CD4-positive, alpha-beta T cell treated with Interleukin-17A for 4 hours (primary cell): ENCODE data around the gene UAP1L1.
A peak's percentile ranks its signal among the peaks of the same experiment; 100 is the strongest.

Experiments used
- DNase-seq: peaks from one replicate; pipeline ENCODE4 v3.0.0-alpha.2; 2020; ENCODE audit warnings: mixed read lengths

UAP1L1 gene

DNA sequence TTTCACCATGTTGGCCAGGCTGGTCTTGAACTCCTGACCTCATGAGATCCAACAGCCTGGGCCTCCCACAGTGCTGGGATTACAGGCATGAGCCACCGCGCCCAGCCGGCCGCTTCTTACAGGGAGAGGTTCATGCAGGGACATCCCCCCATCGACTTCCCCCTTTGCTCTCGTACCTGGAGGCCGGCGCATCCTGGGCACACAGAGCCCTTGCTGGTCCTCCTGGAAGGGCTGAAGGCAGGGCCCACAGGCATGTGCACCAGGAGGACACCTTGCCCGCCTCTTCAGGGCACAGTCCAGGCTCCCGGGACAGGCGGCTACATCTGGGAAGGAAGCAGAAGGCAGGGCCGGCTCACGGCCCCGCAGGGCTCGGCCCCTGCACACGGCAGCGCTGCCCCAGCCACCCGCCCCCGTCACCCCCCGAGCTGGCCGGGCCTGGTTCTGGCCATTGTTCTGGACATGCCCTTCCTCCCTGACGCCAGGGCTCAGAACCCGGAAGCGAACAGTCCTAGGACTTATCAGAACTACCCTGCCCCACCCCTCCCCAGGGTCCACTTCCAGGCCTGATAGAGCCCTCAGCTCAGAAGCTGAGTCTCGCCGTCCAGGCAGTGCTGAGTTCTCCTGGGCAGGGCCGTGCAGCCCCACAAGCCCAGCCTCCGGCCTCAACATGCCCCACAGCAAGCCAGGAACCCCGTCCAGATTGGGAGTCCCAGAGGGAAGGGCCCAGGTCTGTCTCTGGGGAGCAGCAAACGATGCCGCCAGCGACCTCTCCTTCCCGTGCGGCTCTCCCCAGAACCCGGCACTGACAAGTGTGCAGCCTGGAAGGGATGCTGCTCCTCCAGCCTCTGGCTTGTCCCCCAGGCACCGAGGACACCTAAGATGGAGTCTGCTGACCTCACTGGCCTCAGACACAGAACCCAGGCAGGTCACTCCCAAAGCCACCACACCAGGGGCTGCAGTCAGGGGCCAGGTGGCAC lies 34.3 kb upstream of the UAP1L1 start:
- no peak for DNase-seq

DNA sequence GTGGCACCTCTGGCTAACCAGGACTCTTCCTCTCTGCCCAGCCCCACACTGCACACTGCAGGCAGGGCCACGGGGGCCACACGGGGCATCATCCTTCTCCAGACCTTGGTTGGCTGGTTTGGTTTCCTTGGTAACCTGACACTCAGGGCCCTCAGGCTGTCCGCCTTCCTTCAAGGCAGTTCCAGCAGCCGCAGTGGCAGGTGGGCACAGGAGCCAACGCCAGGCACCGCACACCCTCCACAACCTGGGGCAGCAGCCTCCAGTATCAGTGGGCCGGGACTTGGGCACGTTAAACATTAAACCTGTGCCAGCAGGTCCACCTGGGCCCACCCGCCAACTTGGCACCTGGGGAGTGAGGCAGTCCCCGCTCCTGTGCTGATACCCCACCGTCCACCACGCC lies 33.3 kb upstream of the UAP1L1 start:
- DNase-seq: no peak

- DNase-seq: no peak
Observed at GRCh38 chr9:137044502-137045177, 32.7 kb upstream of the UAP1L1 start.

DNA sequence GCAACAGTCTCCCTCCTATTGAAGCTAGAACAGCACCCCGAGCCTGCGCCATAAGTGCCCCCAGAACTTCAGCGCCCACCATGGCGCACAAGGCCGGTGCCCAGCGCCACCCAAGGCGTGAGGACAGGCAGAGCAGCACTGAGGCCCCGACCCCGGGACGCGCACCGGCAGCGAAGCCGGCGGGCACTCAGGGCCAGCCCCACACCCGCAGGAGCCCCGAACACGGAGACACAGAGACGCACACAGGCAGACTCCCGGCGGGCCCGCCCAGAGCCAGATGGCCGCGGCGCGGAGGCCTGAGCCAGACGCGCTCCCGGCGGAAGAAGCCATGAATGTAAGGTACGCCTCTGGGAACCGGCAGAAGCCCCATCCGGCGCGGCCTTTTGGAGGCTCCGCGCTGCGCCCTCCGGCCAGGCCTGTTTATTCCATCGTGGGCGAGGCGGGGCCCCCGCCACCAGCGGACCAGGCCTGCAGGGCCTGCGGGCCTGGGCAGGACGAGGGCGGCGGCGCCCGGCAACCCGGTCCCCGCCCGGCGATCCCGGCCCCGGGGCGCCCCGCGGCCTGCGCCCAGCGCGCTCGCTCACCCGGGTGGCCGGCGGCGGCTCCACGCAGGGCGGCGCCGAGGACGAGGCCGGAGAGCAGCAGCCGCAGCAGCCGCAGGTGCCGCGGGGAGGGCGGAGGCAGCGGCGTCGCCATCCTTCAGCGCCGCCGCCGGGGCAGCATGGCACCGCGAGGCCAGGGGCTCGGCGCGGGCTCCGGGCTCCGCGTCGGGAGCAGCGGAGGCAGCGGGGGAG lies 31.8 kb upstream of the UAP1L1 start:
- peak; percentile 22 for DNase-seq

- DNase-seq: peak; percentile 85
Observed at GRCh38 chr9:137046088-137046787, 31.1 kb upstream of the UAP1L1 start, which contains the start of gene NPDC1. Gene NPDC1 (minus strand): TSS chr9:137046177. CDS start chr9:137045989, 188 bp downstream.

- DNase-seq: no peak
Observed at GRCh38 chr9:137048655-137049543, 28.4 kb upstream of the UAP1L1 start.

- DNase-seq: peak; percentile 71
Observed at GRCh38 chr9:137049544-137050449, 27.5 kb upstream of the UAP1L1 start.

DNA sequence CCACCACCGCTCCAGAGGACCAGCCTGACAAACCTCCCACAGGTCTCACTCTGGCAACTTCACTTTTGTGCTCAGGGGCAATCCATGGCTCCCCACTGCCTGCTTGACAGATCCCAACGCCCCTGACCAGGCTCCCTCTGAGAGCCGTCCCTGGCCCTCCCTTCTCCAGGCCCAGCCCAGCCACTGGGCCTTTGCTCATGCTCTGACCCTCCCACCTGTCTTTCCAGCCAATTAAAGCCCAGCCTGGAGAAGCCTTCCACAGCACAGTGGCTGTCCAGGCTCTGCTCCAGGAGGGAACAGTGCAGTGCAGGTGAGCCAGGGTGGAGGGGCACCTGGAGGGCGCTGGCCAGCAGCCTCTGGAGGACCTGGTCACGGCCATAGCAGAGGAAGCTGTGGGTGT lies 26.7 kb upstream of the UAP1L1 start:
- no peak for DNase-seq

GRCh38 chr9:137051145-137051724 lies 26.1 kb upstream of the UAP1L1 start:
- DNase-seq: no peak

DNA sequence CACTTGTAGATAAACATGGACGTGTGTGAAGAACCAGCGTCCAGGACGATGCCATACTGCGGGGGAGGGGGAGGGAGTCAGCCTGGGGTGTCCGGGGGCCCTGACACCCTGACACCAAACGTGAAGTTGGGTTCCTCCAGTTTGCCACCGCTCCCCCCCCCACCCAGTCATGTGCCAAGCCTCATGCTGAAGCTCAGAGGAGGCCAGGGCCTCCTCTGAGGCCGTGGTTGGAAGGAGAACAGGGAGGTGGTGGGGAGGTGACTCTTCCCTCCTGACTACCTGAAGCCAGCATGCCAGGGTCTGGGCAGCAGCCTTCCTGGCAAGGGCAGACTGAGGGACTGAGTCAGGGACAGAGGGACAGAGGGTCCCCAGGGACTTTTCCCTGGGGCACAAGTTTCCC lies 25.0 kb upstream of the UAP1L1 start:
- DNase-seq: no peak

DNA sequence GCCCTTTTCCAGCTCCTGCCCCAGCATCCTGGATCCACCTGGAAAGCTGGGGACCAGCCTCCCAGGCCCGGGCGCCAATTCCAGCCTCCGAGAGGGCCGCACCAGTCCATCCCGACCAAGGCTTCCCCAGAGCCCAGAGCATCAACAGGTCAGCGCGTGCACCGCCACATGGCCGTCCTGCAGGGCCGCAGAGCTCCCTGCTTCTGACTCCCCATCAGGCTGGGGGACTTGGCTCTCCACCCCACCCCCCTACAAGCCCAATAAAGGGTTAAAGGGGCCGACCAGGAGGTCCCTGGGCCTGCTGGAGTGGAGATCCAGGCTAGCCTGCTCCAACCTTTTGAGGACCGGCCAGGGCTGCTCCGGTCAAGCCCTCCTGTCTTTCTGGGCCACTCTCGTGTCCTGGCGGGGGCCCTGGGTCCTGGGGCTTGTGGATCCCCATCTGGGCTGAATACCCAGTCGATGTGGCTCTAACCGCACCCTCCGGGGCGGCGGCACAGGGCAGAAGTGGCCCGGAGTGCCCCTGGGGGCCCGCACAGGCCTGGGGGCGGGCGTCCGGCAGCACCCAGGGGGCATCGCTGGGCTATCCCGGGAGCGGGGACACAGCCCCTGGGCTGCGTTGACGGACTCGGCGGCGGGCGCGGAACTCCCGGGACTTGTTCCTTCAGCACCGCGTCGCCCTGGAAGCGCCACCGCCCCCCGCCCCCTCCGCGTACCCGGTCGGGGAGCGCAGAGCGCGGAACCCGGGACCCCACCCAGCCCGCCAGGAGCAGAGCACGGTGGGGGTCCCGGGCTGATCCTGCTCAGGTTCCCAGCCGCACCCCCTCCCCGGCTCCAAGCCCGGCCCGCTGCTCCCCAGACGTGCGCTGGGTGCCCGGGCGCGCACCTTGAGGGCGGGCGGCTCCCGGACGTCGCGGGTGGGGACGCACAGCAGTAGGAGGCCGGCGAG lies 24.0 kb upstream of the UAP1L1 start:
- DNase-seq: no peak

DNA sequence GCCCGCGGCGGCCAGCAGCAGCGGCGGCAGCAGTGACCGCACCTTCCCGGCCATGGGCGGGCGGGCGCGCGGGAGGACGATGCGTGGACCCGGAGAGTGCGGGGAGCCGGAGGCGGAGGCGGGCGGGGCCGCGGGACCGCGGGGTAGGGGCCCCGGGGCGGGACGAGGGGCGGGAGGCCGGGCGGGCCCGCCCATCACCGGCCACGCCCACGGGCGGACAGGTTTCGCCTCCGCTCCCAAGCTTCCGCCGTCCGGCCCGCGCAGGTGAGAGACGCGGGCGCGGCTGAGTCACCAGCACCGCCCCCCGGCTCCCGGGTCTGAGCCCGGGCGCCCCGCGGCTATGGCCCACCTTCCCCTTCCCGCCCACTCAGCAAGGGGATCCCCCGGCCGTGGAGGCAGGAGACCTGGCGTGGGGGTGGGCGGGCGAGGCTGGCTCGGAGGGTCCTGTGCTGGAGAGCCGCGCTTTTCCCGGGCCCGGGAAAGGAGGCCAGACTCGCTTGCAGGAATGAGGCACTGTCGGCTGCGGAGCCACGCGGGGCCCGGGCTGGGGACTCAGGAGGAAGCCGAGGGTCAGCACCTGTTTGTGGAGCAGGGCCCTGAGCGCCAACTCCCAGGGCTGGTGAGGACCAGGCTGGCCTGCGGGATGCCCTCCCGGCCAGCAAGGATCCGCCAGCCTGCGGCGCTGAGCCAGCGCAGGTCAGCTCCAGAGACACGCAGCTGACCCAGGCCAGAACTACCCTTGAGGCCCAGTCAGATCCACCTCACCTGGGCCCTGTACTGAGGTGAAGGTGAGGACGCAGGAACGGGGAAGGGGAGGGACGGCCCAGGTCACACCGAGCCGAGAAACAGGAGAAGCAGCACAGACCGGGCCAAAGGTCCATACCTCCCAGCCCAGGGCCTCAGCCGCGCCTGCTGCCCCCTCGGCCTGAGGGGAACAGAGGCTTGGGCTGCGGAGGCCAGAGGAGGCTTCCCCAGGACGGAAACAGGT lies 23.1 kb upstream of the UAP1L1 start, which contains the start of gene ENTPD2:
Gene ENTPD2 (minus strand): TSS at position 118 of the 988 bp plus-strand sequence. CDS start 64 bp downstream, at position 54.
- peak; percentile 69 for DNase-seq

- no peak for DNase-seq
Observed at GRCh38 chr9:137054932-137055384, 22.4 kb upstream of the UAP1L1 start.

GRCh38 chr9:137055385-137056364 lies 21.6 kb upstream of the UAP1L1 start:
- DNase-seq: no peak

DNA sequence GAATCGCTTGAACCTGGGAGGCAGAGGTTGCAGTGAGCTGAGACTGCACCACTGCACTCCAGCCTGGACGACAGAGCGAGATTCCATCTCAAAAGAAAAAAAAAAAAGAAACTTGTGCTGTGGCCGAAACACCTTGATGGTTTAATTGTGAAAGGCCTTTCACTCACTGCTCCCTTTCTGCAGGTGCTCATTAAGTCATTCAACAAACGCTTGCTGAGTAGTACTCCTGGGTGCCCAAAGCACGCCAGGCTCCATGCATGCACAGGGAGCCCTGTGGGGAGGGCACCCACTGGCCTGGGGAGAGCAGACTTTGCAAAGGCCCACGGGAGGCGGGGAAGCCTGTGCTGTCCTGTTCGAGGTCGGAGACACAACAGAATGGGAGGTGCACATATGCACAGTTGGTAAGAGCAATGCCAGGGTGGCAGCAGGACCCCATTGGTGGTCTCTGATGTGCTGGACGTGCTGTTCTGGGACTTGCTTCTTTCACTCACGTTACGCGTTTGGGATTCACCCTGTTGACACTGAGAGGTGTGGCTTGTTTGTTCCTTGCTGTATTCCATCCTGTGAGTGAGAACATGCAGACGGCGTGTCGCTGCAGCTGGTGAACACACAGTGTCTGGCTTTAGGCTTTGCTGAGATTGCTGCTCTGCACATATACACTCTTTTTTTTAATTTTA lies 20.4 kb upstream of the UAP1L1 start:
- DNase-seq: no peak
